A549 (cell line): ENCODE results near the gene ACAN. TPM values are rescaled to one million over a fixed set of nuclear protein-coding genes. Genes with fewer than 3 reads are reported as not detected.
A peak's percentile ranks its signal among the peaks of the same experiment; 100 is the strongest.

Experiments used
- ATAC-seq, 2 experiments: fragments of 200-7000 bp in 1 of 2; fragments of >200 bp in 1 of 2; cut with Nextera tagmentation in 1 of 2; cut with Tn5 transposase in 1 of 2; 3 replicates each; pipeline versions ENCODE4 v1.8.0 to v1.9.1; 2018 to 2020; ENCODE audit warnings: mild to moderate bottlenecking in 1 of 2, moderate library complexity in 1 of 2
- CTCF ChIA-PET: fragments of 300-600 bp; sonication (Branson Sonifier 250); formaldehyde crosslinking; extraction: SDS; loops from one replicate; lab custom pipeline; 2021; ENCODE audit warnings: antibody characterized with exemption, inconsistent platforms; lab: Yijun Ruan, JAX
- POLR2A ChIA-PET: fragments of 350-600 bp; formaldehyde crosslinking; extraction: SDS; loops from one replicate; lab custom pipeline; 2021; ENCODE audit warnings: antibody characterized with exemption, inconsistent platforms; lab: Yijun Ruan, JAX
- DNase-seq, 2 experiments: peaks; one replicate each; pipeline versions ENCODE4 v3.0.0 to v3.0.0-alpha.2; 2011 to 2016; ENCODE audit warnings: low read depth in 1 of 2, low spot score in 1 of 2
- FAIRE-seq: peaks from 2 replicates; lab custom pipeline; 2011; peaks lifted over from hg19 to GRCh38; lab: Jason Lieb, UNC
- H3K27ac ChIP-seq, 2 experiments: fragments of >200 bp; sonication (Bioruptor Twin); formaldehyde crosslinking; 3 replicates each; pipeline ENCODE4 v1.5.1; 2016 to 2017
- H3K4me1 ChIP-seq: fragments of >200 bp; sonication (Bioruptor Twin); formaldehyde crosslinking; 3 replicates; pipeline ENCODE4 v1.6.1; 2016
- H3K4me2 ChIP-seq: fragments of >200 bp; sonication (Bioruptor Twin); formaldehyde crosslinking; 3 replicates; pipeline ENCODE4 v1.6.1; 2016
- H3K4me3 ChIP-seq: fragments of >200 bp; sonication (Bioruptor Twin); formaldehyde crosslinking; 3 replicates; pipeline ENCODE4 v1.5.1; 2016
- H3K9me3 ChIP-seq: fragments of >200 bp; sonication (Bioruptor Twin); formaldehyde crosslinking; 3 replicates; pipeline ENCODE4 v1.6.1; 2016
- BHLHE40 ChIP-seq: IDR thresholded peaks from 2 replicates; pipeline ENCODE4 v1.6.1; 2012; ENCODE audit warnings: low read depth, low read length, inconsistent platforms
- CBX2 ChIP-seq: fragments of 200-600 bp; sonication (generic); IDR thresholded peaks from 2 replicates; pipeline ENCODE4 v1.6.1; 2016; ENCODE audit warnings: low read depth, mild to moderate bottlenecking, borderline replicate concordance
- CBX8 ChIP-seq: fragments of 200-600 bp; sonication (generic); IDR thresholded peaks from 2 replicates; pipeline ENCODE4 v1.6.1; 2016
- CHD2 ChIP-seq: fragments of 150-350 bp; IDR thresholded peaks from 2 replicates; pipeline ENCODE4 v1.6.1; 2014; ENCODE audit warnings: low read length; ENCODE audit not compliant: partially characterized antibody
- EHMT2 ChIP-seq: fragments of 200-600 bp; sonication (generic); IDR thresholded peaks from 2 replicates; pipeline ENCODE4 v1.6.1; 2016; ENCODE audit warnings: antibody characterized with exemption, low read depth, mild to moderate bottlenecking, moderate library complexity
- ELK1 ChIP-seq: fragments of 150-350 bp; IDR thresholded peaks from 2 replicates; pipeline ENCODE4 v1.6.1; 2014; ENCODE audit warnings: low read depth, mild to moderate bottlenecking, low read length
- FOSL2 ChIP-seq, 2 experiments: fragments of 450-650 bp in 1 of 2; fragments of >200 bp in 1 of 2; sonication (Bioruptor Twin) in 1 of 2; formaldehyde crosslinking; IDR thresholded peaks; 2 replicates each; pipeline versions ENCODE4 v1.5.0 to v1.6.1; 2016 to 2020; ENCODE audit warnings: mild to moderate bottlenecking in 1 of 2, moderate library complexity in 1 of 2
- GATA3 ChIP-seq: IDR thresholded peaks from 2 replicates; pipeline ENCODE4 v1.6.1; 2012; ENCODE audit warnings: borderline replicate concordance
- HMGXB4 ChIP-seq: fragments of 250-450 bp; sonication (Bioruptor Pico); IDR thresholded peaks from 2 replicates; pipeline ENCODE4 v1.5.0; 2021; ENCODE audit warnings: mild to moderate bottlenecking, moderate library complexity, borderline replicate concordance
- HOXA7 ChIP-seq: fragments of 250-450 bp; sonication (Bioruptor Pico); IDR thresholded peaks from 2 replicates; pipeline ENCODE4 v1.5.0; 2020; ENCODE audit warnings: mild to moderate bottlenecking, moderate library complexity
- HOXB5 ChIP-seq: fragments of 250-450 bp; sonication (Bioruptor Pico); IDR thresholded peaks from 2 replicates; pipeline ENCODE4 v1.5.0; 2020; ENCODE audit warnings: mild to moderate bottlenecking, moderate library complexity
- JUNB ChIP-seq: fragments of >200 bp; sonication (Bioruptor Twin); formaldehyde crosslinking; IDR thresholded peaks from 2 replicates; pipeline ENCODE4 v1.6.1; 2016
- KDM1A ChIP-seq: fragments of 200-600 bp; sonication (generic); IDR thresholded peaks from 2 replicates; pipeline ENCODE4 v1.6.1; 2016; ENCODE audit warnings: low read depth, mild to moderate bottlenecking
- KDM5A ChIP-seq: fragments of 200-600 bp; sonication (generic); IDR thresholded peaks from 2 replicates; pipeline ENCODE4 v1.6.1; 2016; ENCODE audit warnings: antibody characterized with exemption, mild to moderate bottlenecking
- MAFK ChIP-seq: fragments of 450-650 bp; IDR thresholded peaks from 2 replicates; pipeline ENCODE4 v1.6.1; 2014; ENCODE audit not compliant: partially characterized antibody
- MAX ChIP-seq: IDR thresholded peaks from 2 replicates; pipeline ENCODE4 v1.6.1; 2012
- NPAS2 ChIP-seq: fragments of 250-450 bp; sonication (Bioruptor Pico); IDR thresholded peaks from 2 replicates; pipeline ENCODE4 v1.8.0; 2022; ENCODE audit warnings: mild to moderate bottlenecking, moderate library complexity, borderline replicate concordance
- POLR2A ChIP-seq: IDR thresholded peaks from 2 replicates; pipeline ENCODE4 v1.6.1; 2012; ENCODE audit warnings: mild to moderate bottlenecking, low read length
- POLR2AphosphoS2 ChIP-seq: conservative IDR thresholded peaks from 2 replicates; pipeline ENCODE4 v1.6.1; 2012; ENCODE audit warnings: low read length, improper control_type of control experiment, inconsistent platforms
- REST ChIP-seq: fragments of 200-600 bp; sonication (generic); IDR thresholded peaks from 2 replicates; pipeline ENCODE4 v1.6.1; 2016; ENCODE audit warnings: antibody characterized with exemption, mild to moderate bottlenecking, moderate library complexity
- SREBF2 ChIP-seq: fragments of 450-650 bp; IDR thresholded peaks from 2 replicates; pipeline ENCODE4 v1.6.1; 2014; ENCODE audit warnings: mild to moderate bottlenecking, moderate library complexity
- ZC3H11A ChIP-seq: fragments of 450-650 bp; IDR thresholded peaks from 2 replicates; pipeline ENCODE4 v1.6.1; 2014; ENCODE audit warnings: antibody characterized with exemption, mild to moderate bottlenecking
- WGBS: methylation state at CpG from one replicate; pipeline ENCODE4 v1.1.6; 2017; ENCODE audit errors: missing lambda C conversion rate; 5-methylcytosine and 5-hydroxymethylcytosine counted together
- polyA plus RNA-seq, 4 experiments: library from polyadenylated mRNA; depleted of rRNA in 3 of 4; stranded (reverse); fragments of >200 nt; fragmentation: RNase III in 1 of 4; extraction: RNeasy Plus Mini Kit Qiagen cat#74134 plus additional on column Dnase treatment in 1 of 4; gene quantifications; 2 replicates in 3 of 4; 3 replicates in 1 of 4; pipeline ENCODE4 v1.2.3, GENCODE V29; 2011 to 2017

Gene ACAN
- polyA plus RNA-seq, 2 of the 4 experiments (the other 2 are of a cell fraction), result 0.01 TPM; not detected in 1

- Histone ChIP-seq H3K4me2 (no peak overlapping the region), H3K9me3 (no peaks in the 10 kb centered on the region), H3K4me3 (no peak overlapping the region), H3K4me1 (peaks cover 35% of the 10 kb centered on the region), H3K27ac (0 out of 6 replicates have a peak overlapping the region, but pooled peaks of 1 of the 2 experiments have one; percentile 4)
- ChIA-PET CTCF (interaction anchor here (0.6 to 32.8 kb wide), 20 partner anchors 9 to 456 kb away, joined by 3 to 851 read pairs (median 16); partner anchors contain the start of genes HAPLN3 and MFGE8), POLR2A (interaction anchor here (1.3 kb wide), 1 partner anchor 11 kb away, joined by 3 read pairs; no protein-coding TSS in a partner anchor)
- 54% methylated on average over 2 of the region's 2 CpGs for WGBS
- ATAC-seq, result no peak
- no peak for FAIRE-seq
- DNase-seq, result no peak
- no peak for TF ChIP-seq JUNB
These were observed 99.6 kb downstream of the ACAN start for GRCh38 chr15:88902846-88903245.

GRCh38 chr15:88904257-88904623 lies 101.0 kb downstream of the ACAN start:
- no peak overlapping the region for H3K4me3 ChIP-seq
- H3K27ac ChIP-seq, result peak overlapping the region; percentile 33 to 71; a peak in 3 of 6 replicates
- peaks cover 33% of the 10 kb centered on the region for H3K4me1 ChIP-seq
- WGBS, result 77% methylated on average over 2 of the region's 2 CpGs
- DNase-seq (no peak), ATAC-seq (no peak; a peak in 1 of 6 replicates), FAIRE-seq (no peak)
- POLR2A ChIA-PET, result interaction anchor here (1.2 to 2.2 kb wide), 5 partner anchors 9 to 99 kb away, joined by 3 to 16 read pairs (median 10); partner anchors contain the start of genes HAPLN3 and MFGE8
- CTCF ChIA-PET, result interaction anchor here (0.5 to 32.8 kb wide), 51 partner anchors 10 to 437 kb away, joined by 3 to 851 read pairs (median 7); partner anchors contain the start of genes HAPLN3 and MFGE8
- peak overlapping the region; percentile 52; the same call in 2 of the 3 replicates for H3K4me2 ChIP-seq
- no peak for TF ChIP-seq CHD2
- no peak for TF ChIP-seq CBX8
- TF ChIP-seq ELK1, result no peak
- TF ChIP-seq GATA3, result no peak
- TF ChIP-seq FOSL2 (IDR thresholded peaks at IDR 0.05), result no peak
- no peak for TF ChIP-seq FOSL2 (CRISPR knock-in tag; IDR thresholded peaks at IDR 0.05)
- TF ChIP-seq BHLHE40, result no peak
- TF ChIP-seq MAFK, result no peak
- no peak for TF ChIP-seq HOXB5 (CRISPR knock-in tag)
- TF ChIP-seq SREBF2, result no peak
- TF ChIP-seq HMGXB4 (CRISPR knock-in tag), result no peak
- TF ChIP-seq KDM5A, result no peak
- no peak for TF ChIP-seq EHMT2
- TF ChIP-seq HOXA7 (CRISPR knock-in tag), result no peak
- H3K9me3 ChIP-seq, result no peaks in the 10 kb centered on the region

GRCh38 chr15:88904624-88905327 lies 101.5 kb downstream of the ACAN start:
- DNase-seq (peak; percentile 82 to 89), ATAC-seq (peak; percentile 64 to 88), FAIRE-seq (peak; percentile 89)
- ChIA-PET CTCF (interaction anchor here (0.5 to 32.8 kb wide), 56 partner anchors 10 to 436 kb away, joined by 3 to 851 read pairs (median 7); partner anchors contain the start of genes HAPLN3 and MFGE8), POLR2A (interaction anchor here (0.5 to 2.2 kb wide), 8 partner anchors 8 to 279 kb away, joined by 3 to 16 read pairs (median 4); partner anchors contain the start of genes HAPLN3 and MFGE8)
- H3K27ac ChIP-seq, result peak overlapping the region; percentile 49 to 71
- H3K4me3 ChIP-seq, result no peak overlapping the region
- H3K4me2 ChIP-seq, result peak overlapping the region; percentile 52
- H3K4me1 ChIP-seq, result peaks cover 33% of the 10 kb centered on the region
- WGBS, result 17% methylated on average over 10 of the region's 10 CpGs
- no peaks in the 10 kb centered on the region for H3K9me3 ChIP-seq
- TF ChIP-seq SREBF2 (no peak), HOXB5 (CRISPR knock-in tag) (peak; percentile 92), MAFK (no peak), MAX (0 out of 2 replicates have a peak, but pooled peaks have one; percentile 22), NPAS2 (CRISPR knock-in tag) (no peak), FOSL2 (IDR thresholded peaks at IDR 0.05) (no peak), FOSL2 (CRISPR knock-in tag; IDR thresholded peaks at IDR 0.05) (no peak), ZC3H11A (no peak), REST (no peak), CHD2 (no peak), POLR2A (no peak), CBX2 (no peak), KDM1A (no peak), POLR2AphosphoS2 (no peak)
